OCI-LY3 (cell line): Measurements from ENCODE around the gene KRTAP27-1.

Source experiments
- H2AFZ ChIP-seq: fragments of 200-600, 300-600 bp; shearing (Covaris generic); 2 replicates; pipeline ENCODE4 v1.6.0; 2014; ENCODE audit warnings: antibody characterized with exemption, low read depth, low read length
- H3K27ac ChIP-seq: fragments of 200-600, 300-600 bp; sonication (generic); 2 replicates; pipeline ENCODE4 v1.5.1; 2014; ENCODE audit warnings: mild to moderate bottlenecking, low read length, moderate library complexity, mixed read lengths
- H3K27me3 ChIP-seq: fragments of 200-600, 300-600 bp; sonication (generic); 2 replicates; pipeline ENCODE4 v1.6.1; 2014; ENCODE audit warnings: low read depth, low read length, mixed read lengths
- H3K36me3 ChIP-seq: fragments of 200-600, 300-600 bp; sonication (generic); replicated peaks from 2 replicates; pipeline ENCODE3; 2014; ENCODE audit warnings: low read depth, low read length, mixed read lengths
- H3K4me1 ChIP-seq: fragments of 300-600, 200-600 bp; sonication (generic); 2 replicates; pipeline ENCODE4 v1.6.1; 2014; ENCODE audit warnings: low read length, mixed read lengths
- H3K4me2 ChIP-seq: fragments of 200-600, 300-600 bp; sonication (generic); 2 replicates; pipeline ENCODE4 v1.6.1; 2014; ENCODE audit warnings: low read length, mixed read lengths
- H3K4me3 ChIP-seq: fragments of 300-600, 200-600 bp; sonication (generic); 2 replicates; pipeline ENCODE4 v1.5.1; 2014; ENCODE audit warnings: antibody characterized with exemption, mild to moderate bottlenecking, low read length, moderate library complexity
- H3K79me2 ChIP-seq: fragments of 300-600, 200-600 bp; shearing (Covaris generic); 2 replicates; pipeline ENCODE4 v1.6.1; 2014; ENCODE audit warnings: mild to moderate bottlenecking, low read length, mixed read lengths
- H3K9ac ChIP-seq: fragments of 300-600, 200-600 bp; shearing (Covaris generic); 2 replicates; pipeline ENCODE4 v1.6.0; 2014; ENCODE audit warnings: mild to moderate bottlenecking, low read length, moderate library complexity
- H3K9me3 ChIP-seq: fragments of 200-600, 300-600 bp; shearing (Covaris generic); 2 replicates; pipeline ENCODE4 v1.6.1; 2014; ENCODE audit warnings: low read length, mixed read lengths; ENCODE audit not compliant: insufficient read depth
- H4K20me1 ChIP-seq: fragments of 200-600, 300-600 bp; sonication (generic); 2 replicates; pipeline ENCODE4 v1.6.1; 2016; ENCODE audit warnings: low read length, mixed read lengths; ENCODE audit not compliant: insufficient read depth
- EZH2phosphoT487 ChIP-seq: fragments of 200-600 bp; shearing (Covaris generic); IDR thresholded peaks from 2 replicates; pipeline ENCODE4 v1.6.1; 2018; ENCODE audit warnings: antibody characterized with exemption, mixed run types, low read depth
- TF ChIP-seq, protein P1 (sequence below): fragments of 200-600, 300-600 bp; sonication (generic); IDR thresholded peaks from 2 replicates; pipeline ENCODE4 v1.5.1; 2014; ENCODE audit warnings: antibody characterized with exemption, low read length, low read depth

KRTAP27-1 gene

DNA sequence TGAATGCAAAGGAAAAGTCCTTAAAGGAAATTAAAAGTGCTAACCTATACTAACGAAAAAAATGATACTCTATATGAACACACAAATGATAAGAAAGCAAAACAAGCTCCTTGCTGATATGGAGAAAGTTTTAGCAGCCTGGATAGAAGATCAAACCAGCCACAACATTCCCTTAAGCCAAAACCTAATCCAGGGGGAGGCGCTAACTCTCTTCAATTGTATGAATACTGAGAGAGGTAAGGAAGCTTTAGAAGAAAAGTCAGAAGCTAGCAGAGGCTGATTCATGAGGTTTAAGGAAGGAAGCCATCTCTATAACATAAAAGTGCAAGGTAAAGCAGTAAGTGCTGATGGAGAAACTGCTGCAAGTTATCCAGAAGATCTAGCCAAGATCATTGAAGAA is 7.5 kb upstream of the KRTAP27-1 start:
- Histone ChIP-seq H3K9me3 (no peaks in the 10 kb centered on the region), H3K27me3 (no peaks in the 10 kb centered on the region), H3K4me1 (no peaks in the 10 kb centered on the region), H3K9ac (no peak overlapping the region), H3K4me3 (no peak overlapping the region), H4K20me1 (no peaks in the 10 kb centered on the region), H3K4me2 (no peak overlapping the region), H3K27ac (no peak overlapping the region), H2AFZ (no peak overlapping the region), H3K36me3 (no peaks in the 10 kb centered on the region), H3K79me2 (no peaks in the 10 kb centered on the region)
- no peak for TF ChIP-seq EZH2phosphoT487
- TF ChIP-seq, protein P1, sequence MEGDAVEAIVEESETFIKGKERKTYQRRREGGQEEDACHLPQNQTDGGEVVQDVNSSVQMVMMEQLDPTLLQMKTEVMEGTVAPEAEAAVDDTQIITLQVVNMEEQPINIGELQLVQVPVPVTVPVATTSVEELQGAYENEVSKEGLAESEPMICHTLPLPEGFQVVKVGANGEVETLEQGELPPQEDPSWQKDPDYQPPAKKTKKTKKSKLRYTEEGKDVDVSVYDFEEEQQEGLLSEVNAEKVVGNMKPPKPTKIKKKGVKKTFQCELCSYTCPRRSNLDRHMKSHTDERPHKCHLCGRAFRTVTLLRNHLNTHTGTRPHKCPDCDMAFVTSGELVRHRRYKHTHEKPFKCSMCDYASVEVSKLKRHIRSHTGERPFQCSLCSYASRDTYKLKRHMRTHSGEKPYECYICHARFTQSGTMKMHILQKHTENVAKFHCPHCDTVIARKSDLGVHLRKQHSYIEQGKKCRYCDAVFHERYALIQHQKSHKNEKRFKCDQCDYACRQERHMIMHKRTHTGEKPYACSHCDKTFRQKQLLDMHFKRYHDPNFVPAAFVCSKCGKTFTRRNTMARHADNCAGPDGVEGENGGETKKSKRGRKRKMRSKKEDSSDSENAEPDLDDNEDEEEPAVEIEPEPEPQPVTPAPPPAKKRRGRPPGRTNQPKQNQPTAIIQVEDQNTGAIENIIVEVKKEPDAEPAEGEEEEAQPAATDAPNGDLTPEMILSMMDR = no peak

DNA sequence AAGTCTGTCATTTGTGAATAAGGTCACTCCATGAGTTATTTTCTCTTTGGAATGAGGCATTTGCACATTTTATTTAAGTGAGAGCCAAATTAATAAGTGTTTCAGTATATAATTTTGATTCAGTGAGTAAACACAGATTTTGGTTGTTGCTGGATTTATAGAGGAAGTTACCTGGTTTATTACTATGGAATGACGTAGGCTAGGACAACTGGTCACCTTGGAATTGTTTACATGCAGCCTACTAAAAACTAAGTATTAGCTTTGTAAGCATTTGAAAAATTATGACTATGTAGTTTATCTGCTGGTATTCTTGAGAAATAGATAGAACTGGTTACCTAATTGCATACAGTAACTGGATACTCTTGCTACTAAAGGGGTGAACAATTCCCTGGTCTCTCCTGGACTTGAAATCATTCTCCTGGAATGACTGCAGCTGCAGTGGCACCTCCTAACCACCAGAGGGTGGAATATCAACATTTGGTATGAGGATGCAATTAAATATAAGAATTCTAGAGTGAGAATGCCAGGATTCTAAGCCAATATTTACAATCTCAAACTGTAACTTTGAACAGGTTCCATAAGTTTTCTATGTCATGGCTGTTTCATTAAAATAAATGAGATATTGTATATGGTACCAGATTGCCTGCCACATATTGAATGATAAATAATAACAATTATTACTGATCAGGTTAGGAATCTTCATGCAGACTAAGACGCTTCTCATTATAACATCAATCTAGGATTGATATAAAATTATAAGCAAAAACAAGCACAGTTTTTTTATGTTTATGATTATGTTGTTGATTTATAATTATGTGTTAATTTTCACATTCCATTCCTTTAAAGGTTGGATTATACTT is 3.5 kb upstream of the KRTAP27-1 start:
- H4K20me1 ChIP-seq = no peaks in the 10 kb centered on the region
- H3K9ac ChIP-seq = no peak overlapping the region
- no peaks in the 10 kb centered on the region for H3K36me3 ChIP-seq
- H3K27ac ChIP-seq = no peak overlapping the region
- no peaks in the 10 kb centered on the region for H3K9me3 ChIP-seq
- no peaks in the 10 kb centered on the region for H3K4me1 ChIP-seq
- H3K27me3 ChIP-seq = no peaks in the 10 kb centered on the region
- TF ChIP-seq, protein P1 = peak; percentile 74
- no peak for TF ChIP-seq EZH2phosphoT487
- no peak overlapping the region for H3K4me3 ChIP-seq
- no peaks in the 10 kb centered on the region for H3K79me2 ChIP-seq
- H3K4me2 ChIP-seq = no peak overlapping the region
- H2AFZ ChIP-seq = no peak overlapping the region

DNA sequence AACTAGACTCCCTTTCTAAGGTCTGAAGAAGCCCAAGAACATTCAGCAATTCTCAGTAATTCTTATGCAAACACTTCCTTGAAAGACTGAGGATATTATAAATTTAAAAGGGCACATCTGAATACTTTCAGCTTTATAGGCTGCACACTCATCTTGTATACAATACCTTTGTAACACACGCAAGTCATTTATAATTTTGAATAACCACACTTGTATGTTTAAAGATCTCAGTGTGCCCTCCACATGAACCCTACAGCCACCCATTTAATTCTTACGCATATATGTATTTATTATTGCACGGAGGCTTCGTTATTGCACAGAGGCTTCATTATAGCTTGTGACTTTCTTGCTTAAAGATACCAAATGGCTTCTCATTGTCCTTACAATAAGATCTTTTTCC is 1.2 kb upstream of the KRTAP27-1 start:
- H3K9me3 ChIP-seq = no peaks in the 10 kb centered on the region
- no peaks in the 10 kb centered on the region for H3K27me3 ChIP-seq

DNA sequence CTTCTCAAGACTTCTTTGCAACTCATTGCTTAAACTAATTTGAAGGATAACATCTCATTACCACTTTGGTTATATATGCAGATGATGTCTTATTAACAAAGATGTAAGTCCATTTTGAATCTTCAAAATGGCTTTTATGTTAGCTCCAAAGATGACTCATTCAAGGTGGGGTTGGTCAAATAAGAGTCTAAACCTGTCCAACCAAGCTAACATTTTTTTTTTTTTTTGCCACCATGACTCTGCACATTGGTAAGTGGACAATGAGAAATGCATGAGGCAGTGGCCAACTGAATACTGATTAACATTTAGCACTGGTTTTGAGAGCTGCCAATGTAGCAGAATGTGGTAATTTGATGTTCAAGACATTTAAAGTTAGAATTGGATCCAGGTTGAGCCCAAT is 278 bp upstream of the KRTAP27-1 start:
- TF ChIP-seq, protein P1 = no peak
- no peak for TF ChIP-seq EZH2phosphoT487
- Histone ChIP-seq H3K9ac (no peak overlapping the region), H3K27ac (no peak overlapping the region), H3K4me2 (no peak overlapping the region), H3K36me3 (no peaks in the 10 kb centered on the region), H3K79me2 (no peaks in the 10 kb centered on the region), H3K4me3 (no peak overlapping the region), H3K4me1 (no peaks in the 10 kb centered on the region), H4K20me1 (no peaks in the 10 kb centered on the region), H3K9me3 (no peaks in the 10 kb centered on the region), H3K27me3 (no peaks in the 10 kb centered on the region), H2AFZ (no peak overlapping the region)

More for the DNA sequence above, 1.2 kb upstream of the KRTAP27-1 start:
- no peaks in the 10 kb centered on the region for H4K20me1 ChIP-seq
- H3K27ac ChIP-seq = no peak overlapping the region
- no peaks in the 10 kb centered on the region for H3K79me2 ChIP-seq
- H3K4me2 ChIP-seq = no peak overlapping the region
- no peak overlapping the region for H3K4me3 ChIP-seq
- H2AFZ ChIP-seq = no peak overlapping the region
- H3K36me3 ChIP-seq = no peaks in the 10 kb centered on the region
- no peak for TF ChIP-seq EZH2phosphoT487
- TF ChIP-seq, protein P1 = no peak
- H3K4me1 ChIP-seq = no peaks in the 10 kb centered on the region
- H3K9ac ChIP-seq = no peak overlapping the region
